ENCODE results near the gene RBM47.
"Not testable (repeated sequence)": the region's sequence is repeated elsewhere in the genome, so short reads cannot be mapped to it uniquely, and the experiment has no call there.

The RBM47 gene

GRCh38 chr4:40395908-40396793, 233.5 kb downstream of the RBM47 start:
- no peak overlapping the region for H3K27ac ChIP-seq
- DNase-seq (ENCODE audit: low read depth, low spot score), result no peak

GRCh38 chr4:40395166-40395900, 234.3 kb downstream of the RBM47 start:
- H3K27ac ChIP-seq, result no peak overlapping the region
- DNase-seq (ENCODE audit: low read depth, low spot score), result no peak

- no peak for DNase-seq (ENCODE audit: low read depth, low spot score)
- no peak overlapping the region for H3K27ac ChIP-seq
Observed at GRCh38 chr4:40394236-40394635, 235.4 kb downstream of the RBM47 start.

GRCh38 chr4:40392241-40392640, 237.4 kb downstream of the RBM47 start:
- not testable (repeated sequence) for H3K27ac ChIP-seq; DNase-seq (ENCODE audit: low read depth, low spot score)

- H3K27ac ChIP-seq, result no peak overlapping the region
- DNase-seq (ENCODE audit: low read depth, low spot score), result no peak
Observed at GRCh38 chr4:40389986-40390385, 239.7 kb downstream of the RBM47 start.

GRCh38 chr4:40388239-40388638, 241.4 kb downstream of the RBM47 start:
- no peak for DNase-seq (ENCODE audit: low read depth, low spot score)
- no peak overlapping the region for H3K27ac ChIP-seq

- no peak overlapping the region for H3K27ac ChIP-seq
- no peak for DNase-seq (ENCODE audit: low read depth, low spot score)
Observed at GRCh38 chr4:40380647-40381046, 249.0 kb downstream of the RBM47 start.

- H3K27ac ChIP-seq, result no peak overlapping the region
- DNase-seq (ENCODE audit: low read depth, low spot score), result no peak
Observed at GRCh38 chr4:40379248-40379647, 250.4 kb downstream of the RBM47 start.

- no peak overlapping the region for H3K27ac ChIP-seq
- no peak for DNase-seq (ENCODE audit: low read depth, low spot score)
Observed at GRCh38 chr4:40378619-40379018, 251.0 kb downstream of the RBM47 start.

GRCh38 chr4:40377512-40378365, 251.9 kb downstream of the RBM47 start:
- peak; percentile 16 for DNase-seq (ENCODE audit: low read depth, low spot score)
- H3K27ac ChIP-seq, result peak overlapping the region; percentile 38

GRCh38 chr4:40375620-40376019, 254.0 kb downstream of the RBM47 start:
- DNase-seq (ENCODE audit: low read depth, low spot score), result no peak
- H3K27ac ChIP-seq, result no peak overlapping the region

GRCh38 chr4:40375095-40375494, 254.6 kb downstream of the RBM47 start:
- no peak overlapping the region for H3K27ac ChIP-seq
- DNase-seq (ENCODE audit: low read depth, low spot score), result no peak

- H3K27ac ChIP-seq, result no peak overlapping the region
- DNase-seq (ENCODE audit: low read depth, low spot score), result no peak
Observed at GRCh38 chr4:40373636-40374035, 256.0 kb downstream of the RBM47 start.

All from epithelial cell of prostate (primary cell).